Fibroblast of pulmonary artery (primary cell): ENCODE results near the gene ASRGL1.

ENCODE experiments used
- DNase-seq: peaks from one replicate; pipeline ENCODE4 v3.0.0-alpha.2; 2010; ENCODE audit warnings: low read depth
- H3K4me3 ChIP-seq: replicated peaks from 2 replicates; pipeline ENCODE4 v1.5.1; 2011; ENCODE audit warnings: low read depth, mild to moderate bottlenecking, control low read depth, low read length, moderate library complexity
- CTCF ChIP-seq: IDR thresholded peaks from 2 replicates; pipeline ENCODE4 v1.5.1; 2011; ENCODE audit warnings: mild to moderate bottlenecking, control low read depth, low read length, inconsistent platforms; ENCODE audit errors: missing control alignments

The ASRGL1 gene

GRCh38 chr11:62404901-62405300, 67.7 kb downstream of the ASRGL1 start:
- DNase-seq = no peak
- H3K4me3 ChIP-seq = no peak overlapping the region
- no peak for TF ChIP-seq CTCF

DNA sequence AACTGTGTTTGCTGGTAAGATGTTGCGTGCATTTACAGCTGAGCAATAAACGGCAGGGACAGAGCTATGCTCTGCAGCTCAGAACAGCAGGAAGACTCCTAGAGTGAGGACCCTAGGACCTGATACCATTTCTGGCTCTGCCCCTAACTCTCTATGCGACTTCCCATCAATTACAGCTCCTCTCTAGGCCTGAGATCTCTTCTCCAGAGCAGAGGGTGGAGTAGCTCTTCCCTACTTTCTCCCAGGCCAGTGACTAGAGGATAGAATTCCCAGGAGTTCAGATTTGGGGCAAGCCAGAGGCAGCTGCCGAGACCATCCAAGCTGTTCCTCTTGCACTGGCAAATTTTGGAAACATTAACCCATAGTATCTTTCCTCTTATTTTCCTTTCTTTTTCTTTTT, 68.8 kb downstream of the ASRGL1 start:
- H3K4me3 ChIP-seq = no peak overlapping the region
- no peak for DNase-seq
- TF ChIP-seq CTCF = no peak

GRCh38 chr11:62409831-62410230, 72.6 kb downstream of the ASRGL1 start:
- H3K4me3 ChIP-seq = no peak overlapping the region
- no peak for TF ChIP-seq CTCF
- no peak for DNase-seq

- no peak for DNase-seq
- no peak for TF ChIP-seq CTCF
Observed at GRCh38 chr11:62410972-62411371, 73.7 kb downstream of the ASRGL1 start.

GRCh38 chr11:62411524-62411923, 74.3 kb downstream of the ASRGL1 start:
- no peak for TF ChIP-seq CTCF
- DNase-seq = no peak
- H3K4me3 ChIP-seq = no peak overlapping the region

More at GRCh38 chr11:62410972-62411371, 73.7 kb downstream of the ASRGL1 start:
- H3K4me3 ChIP-seq = no peak overlapping the region

GRCh38 chr11:62413060-62413696, 75.9 kb downstream of the ASRGL1 start:
- TF ChIP-seq CTCF = no peak

GRCh38 chr11:62416596-62416995, 79.3 kb downstream of the ASRGL1 start:
- TF ChIP-seq CTCF = no peak
- no peak for DNase-seq
- H3K4me3 ChIP-seq = no peak overlapping the region

More at GRCh38 chr11:62413060-62413696, 75.9 kb downstream of the ASRGL1 start:
- no peak for DNase-seq
- no peak overlapping the region for H3K4me3 ChIP-seq
